Heart left ventricle (tissue), 16 donors: ENCODE measurements around the gene FKBP8. TPM values are rescaled to one million over a fixed set of nuclear protein-coding genes. Genes with fewer than 3 reads are reported as not detected.
"Not testable (repeated sequence)": the region's sequence is repeated elsewhere in the genome, so short reads cannot be mapped to it uniquely, and the experiment has no call there.

Source experiments
- ATAC-seq, 4 donors: fragments of 200-7000 bp; cut with Tn5 transposase; one replicate each; pipeline ENCODE4 v1.9.1; 2020 to 2022; ENCODE audit warnings: moderate library complexity in 4 of 4, mild to moderate bottlenecking in 3 of 4, moderate number of reproducible peaks in 1 of 4
- DNase-seq, 5 donors: peaks; one replicate each; pipeline ENCODE4 v3.0.0-alpha.2; 2020
- H3K27ac ChIP-seq, 12 donors: fragments of 200-600 bp; sonication (generic) in 4 of 12; one replicate each; pipeline versions ENCODE4 v1.5.0 to v1.8.0; 2016 to 2022; ENCODE audit warnings: mild to moderate bottlenecking in 2 of 12
- H3K27me3 ChIP-seq, 9 donors: fragments of 200-600 bp; sonication (generic) in 2 of 9; one replicate each; pipeline versions ENCODE4 v1.5.1 to v1.8.0; 2016 to 2022; ENCODE audit warnings: mild to moderate bottlenecking in 3 of 9
- H3K36me3 ChIP-seq, 9 donors: fragments of 200-600 bp; sonication (generic) in 2 of 9; one replicate each; pipeline versions ENCODE4 v1.5.0 to v1.8.0; 2018 to 2022; ENCODE audit warnings: mild to moderate bottlenecking in 2 of 9
- H3K4me1 ChIP-seq, 12 donors: fragments of 200-600 bp; sonication (generic) in 4 of 12; one replicate each; pipeline versions ENCODE4 v1.5.0 to v1.8.0; 2016 to 2022; ENCODE audit warnings: mild to moderate bottlenecking in 3 of 12
- H3K4me3 ChIP-seq, 12 donors: fragments of 200-600 bp; sonication (generic) in 4 of 12; one replicate each; pipeline versions ENCODE4 v1.5.0 to v1.8.0; 2017 to 2022; ENCODE audit warnings: mild to moderate bottlenecking in 9 of 12, moderate library complexity in 4 of 12
- H3K9me3 ChIP-seq, 12 donors: fragments of 200-600 bp; sonication (generic) in 4 of 12; one replicate each; pipeline versions ENCODE4 v1.5.0 to v1.8.0; 2016 to 2022; ENCODE audit warnings: mild to moderate bottlenecking in 1 of 12
- POLR2A ChIP-seq, 2 donors: fragments of 450-650 bp; IDR thresholded peaks; one replicate each; pipeline ENCODE4 v1.6.1; 2017; ENCODE audit warnings: antibody characterized with exemption in 2 of 2, mild to moderate bottlenecking in 2 of 2, moderate library complexity in 2 of 2
- WGBS, 4 donors: extraction: QIAGEN DNeasy Blood & Tissue Kit in 2 of 4; methylation state at CpG; one replicate each; pipeline versions ENCODE4 v1.1.5 to v1.1.7; 2013 to 2018; 5-methylcytosine and 5-hydroxymethylcytosine counted together
- intact Hi-C, 10 donors: fragments of 100-400 bp; cut with DNase I; formaldehyde crosslinking; loops; one replicate each; pipeline versions ENCODE4 v1.11.1 to v1.14.2; 2022
- polyA plus RNA-seq, 2 donors: library from polyadenylated mRNA; stranded (reverse); fragments of 200-250 nt; gene quantifications; one replicate each; pipeline ENCODE4 v1.2.3, GENCODE V29; 2013
- total RNA-seq, 9 donors: library from RNA; depleted of rRNA in 2 of 9; stranded (reverse); fragments of >200 nt in 2 of 9; fragmentation: NEBNext Ultra II Directional in 3 of 9; extraction: Animal tissue kit (Norgen Biotek cat#: 25700) in 3 of 9; gene quantifications; one replicate each; pipeline versions ENCODE4 v1.1.0 to v1.2.4, GENCODE V29; 2016 to 2023
- TF ChIP-seq, protein P1 (sequence below), 12 donors: fragments of 200-600 bp; sonication (generic) in 4 of 12; IDR thresholded peaks; one replicate each; pipeline versions ENCODE4 v1.5.0 to v1.8.0; 2018 to 2022; ENCODE audit warnings: antibody characterized with exemption in 12 of 12, mild to moderate bottlenecking in 5 of 12
- donor health status: ischemic (EF 13 %, LVEDD 7.1; RV severe dilation, severe dysfunction).
- donor health status: healthy with polysubstance abuse.
- donor health status: DM: no; HTN: yes; CAD: no.
- donor health status: DM: no; HTN: no; CAD: no.
- donor health status: ischemic (EF 25% LVEDD 6.9; RV normal size, moderate dysfunction).
- donor health status: ischemic (EF 25% LVEDD 5.7; RV mildly dilated, moderate dysfunction).
- donor health status: healthy.
- donor health status: DM: yes; HTN: yes; CAD: no.
- donor health status: ischemic (EF 35%, LVEDD 5.7; RV mildly dilated, moderate dysfunction).
- donor health status: nonischemic (EF 11% LVEDD 7.7; RV severe dilation, severe dysfunction).
- donor health status: DM: yes; HTN: yes; CAD: no.
- donor health status: PGD.
- donor health status: ischemic (EF 29% LVEDD 5.4; RV normal size, mild dysfunction).
- donor health status: nonischemic (EF 23%, LVEDD 6.1; RV moderate dilation, normal function).

FKBP8 gene
- total and polyA plus RNA-seq, 11 donors = 136 to 353 (median 157) TPM

DNA sequence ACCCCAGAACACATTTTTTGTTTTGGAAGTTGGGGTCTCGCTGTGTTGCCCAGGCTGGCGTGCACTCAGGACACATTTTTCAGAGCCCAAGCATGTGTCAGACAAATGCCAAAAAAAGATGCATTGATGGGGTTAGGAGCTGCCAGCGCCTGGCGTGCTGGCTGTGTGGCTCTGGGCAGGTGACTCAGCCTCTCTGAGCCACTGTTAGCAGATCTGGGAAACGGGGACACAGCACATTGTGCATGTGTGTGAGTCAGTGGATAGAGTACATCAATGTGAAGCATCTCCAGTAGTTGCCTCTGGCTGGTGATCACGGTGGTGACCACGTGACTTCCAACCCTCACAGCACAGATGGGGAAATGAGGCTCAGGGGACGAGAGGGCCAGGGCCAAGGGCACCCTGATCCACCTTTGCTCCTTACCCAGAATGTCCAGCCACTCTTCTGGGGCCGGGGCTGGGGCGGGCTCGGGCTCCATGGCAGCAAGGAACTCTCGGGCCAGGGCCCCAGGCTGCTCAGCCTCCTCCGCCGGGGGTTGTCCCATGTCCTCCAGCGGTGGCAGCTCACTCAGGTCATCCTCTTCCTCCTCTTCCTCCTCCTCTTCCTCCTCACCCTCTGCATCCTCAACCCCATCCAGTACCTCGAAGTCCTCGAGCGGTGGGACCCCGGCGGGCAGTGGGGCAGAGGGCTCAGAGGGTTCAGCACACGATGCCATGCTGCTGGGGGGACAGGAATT, 1.9 kb downstream of the FKBP8 start:
- Histone ChIP-seq H3K27me3 (no peaks in the 10 kb centered on the region), H3K36me3 (peaks cover 0 to 53% (median 47%) of the 10 kb centered on the region in 9 donors), H3K9me3 (no peaks in the 10 kb centered on the region), H3K4me3 (no peak overlapping the region), H3K4me1 (peaks cover 0 to 22% (median 15%) of the 10 kb centered on the region in 12 donors), H3K27ac (peak overlapping the region in 1 of 12 donors; percentile 94)
- 84 to 87% (median 85%) methylated on average over 21 of the region's 21 CpGs for WGBS, 4 donors
- TF ChIP-seq, protein P1, sequence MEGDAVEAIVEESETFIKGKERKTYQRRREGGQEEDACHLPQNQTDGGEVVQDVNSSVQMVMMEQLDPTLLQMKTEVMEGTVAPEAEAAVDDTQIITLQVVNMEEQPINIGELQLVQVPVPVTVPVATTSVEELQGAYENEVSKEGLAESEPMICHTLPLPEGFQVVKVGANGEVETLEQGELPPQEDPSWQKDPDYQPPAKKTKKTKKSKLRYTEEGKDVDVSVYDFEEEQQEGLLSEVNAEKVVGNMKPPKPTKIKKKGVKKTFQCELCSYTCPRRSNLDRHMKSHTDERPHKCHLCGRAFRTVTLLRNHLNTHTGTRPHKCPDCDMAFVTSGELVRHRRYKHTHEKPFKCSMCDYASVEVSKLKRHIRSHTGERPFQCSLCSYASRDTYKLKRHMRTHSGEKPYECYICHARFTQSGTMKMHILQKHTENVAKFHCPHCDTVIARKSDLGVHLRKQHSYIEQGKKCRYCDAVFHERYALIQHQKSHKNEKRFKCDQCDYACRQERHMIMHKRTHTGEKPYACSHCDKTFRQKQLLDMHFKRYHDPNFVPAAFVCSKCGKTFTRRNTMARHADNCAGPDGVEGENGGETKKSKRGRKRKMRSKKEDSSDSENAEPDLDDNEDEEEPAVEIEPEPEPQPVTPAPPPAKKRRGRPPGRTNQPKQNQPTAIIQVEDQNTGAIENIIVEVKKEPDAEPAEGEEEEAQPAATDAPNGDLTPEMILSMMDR (IDR thresholded peaks at IDR 0.05) = no peak
- intact Hi-C loops = no loop called here
- ATAC-seq = no peak
- DNase-seq = no peak

DNA sequence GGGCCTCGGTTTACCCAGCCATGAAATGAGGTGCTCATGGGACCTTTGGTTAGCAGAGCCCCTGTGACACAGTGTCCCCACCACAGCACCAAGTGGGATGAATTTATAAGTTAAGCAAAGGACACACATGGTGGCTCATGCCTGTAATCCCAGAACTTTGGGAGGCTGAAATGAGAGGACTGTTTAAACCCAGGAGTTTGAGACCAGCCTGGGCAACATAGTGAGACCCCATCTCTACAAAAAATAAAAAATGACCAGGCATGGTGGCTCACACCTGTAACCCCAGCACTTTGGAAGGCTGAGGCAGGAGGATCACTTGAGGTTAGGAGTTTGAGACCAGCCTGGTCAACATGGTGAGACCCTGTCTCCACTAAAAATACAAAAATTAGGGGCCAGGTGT, 3.2 kb downstream of the FKBP8 start:
- H3K27me3 ChIP-seq, H3K9me3 ChIP-seq, intact Hi-C loops, H3K27ac ChIP-seq, ATAC-seq, H3K4me3 ChIP-seq, DNase-seq: not testable (repeated sequence)
- 93 to 100% (median 97%) methylated on average over 1 of the region's 1 CpG for WGBS, 4 donors
- Histone ChIP-seq H3K4me1 (peaks cover 0 to 22% (median 15%) of the 10 kb centered on the region in 12 donors), H3K36me3 (peaks cover 0 to 65% (median 59%) of the 10 kb centered on the region in 9 donors)

DNA sequence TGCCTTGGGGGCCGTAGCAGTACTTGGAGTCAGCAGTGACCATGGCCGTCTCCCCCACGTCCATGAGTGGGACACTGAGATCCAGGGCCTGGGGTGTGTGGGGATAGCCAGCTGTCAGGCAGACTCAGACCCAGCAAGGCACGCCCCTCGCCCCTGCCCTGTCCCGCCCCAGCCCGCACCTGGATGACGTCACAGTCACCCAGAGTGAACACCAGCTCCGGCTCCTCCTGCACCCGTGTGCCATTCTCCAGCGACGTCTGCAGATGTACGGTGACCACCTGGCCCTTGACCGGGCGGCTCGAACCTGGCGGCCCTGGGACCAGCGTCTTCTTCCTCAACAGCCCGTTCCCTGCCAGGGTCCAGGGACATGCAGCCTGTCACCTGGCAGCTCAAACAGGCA, 4.0 kb downstream of the FKBP8 start:
- Histone ChIP-seq H3K4me3 (no peak overlapping the region), H3K36me3 (peaks cover 0 to 72% (median 65%) of the 10 kb centered on the region in 9 donors), H3K4me1 (peaks cover 0 to 22% (median 15%) of the 10 kb centered on the region in 12 donors), H3K27me3 (no peaks in the 10 kb centered on the region), H3K27ac (no peak overlapping the region), H3K9me3 (no peaks in the 10 kb centered on the region)
- DNase-seq = no peak
- 97% methylated on average over 10 to 19 of the region's 19 CpGs for WGBS, 4 donors
- TF ChIP-seq, protein P1 (IDR thresholded peaks at IDR 0.05) = no peak
- intact Hi-C loops = no loop called here
- no peak for ATAC-seq

DNA sequence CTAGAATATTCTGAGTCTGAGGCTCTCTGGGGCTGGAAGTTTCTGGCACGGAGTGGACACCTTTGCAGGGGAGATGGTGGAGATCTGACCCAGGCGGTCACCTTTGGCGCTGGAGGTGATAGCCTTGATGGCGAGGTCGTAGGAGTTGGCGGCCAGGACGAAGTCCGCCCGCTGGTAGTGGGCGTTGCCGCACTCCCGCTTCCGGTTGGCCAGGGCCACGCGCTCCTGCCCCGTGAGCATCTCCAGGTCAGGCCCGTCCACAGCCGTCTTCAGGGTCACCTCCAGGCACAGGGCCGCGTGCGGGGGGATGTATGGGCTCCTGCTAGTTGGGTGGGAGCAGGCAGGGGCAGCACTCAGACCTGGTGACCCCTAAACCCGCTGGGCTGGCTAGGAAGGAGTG, 5.3 kb downstream of the FKBP8 start:
- H3K36me3 ChIP-seq = peaks cover 0 to 84% (median 74%) of the 10 kb centered on the region in 9 donors
- H3K4me3 ChIP-seq = no peak overlapping the region
- WGBS, 4 donors = 91 to 92% (median 91%) methylated on average over 7 to 22 of the region's 22 CpGs
- ATAC-seq (no peak), DNase-seq (no peak)
- H3K4me1 ChIP-seq = peaks cover 0 to 18% (median 11%) of the 10 kb centered on the region in 12 donors
- no peak for TF ChIP-seq POLR2A (IDR thresholded peaks at IDR 0.05)
- intact Hi-C loops = no loop called here
- H3K27me3 ChIP-seq = no peaks in the 10 kb centered on the region
- no peaks in the 10 kb centered on the region for H3K9me3 ChIP-seq
- H3K27ac ChIP-seq = no peak overlapping the region

DNA sequence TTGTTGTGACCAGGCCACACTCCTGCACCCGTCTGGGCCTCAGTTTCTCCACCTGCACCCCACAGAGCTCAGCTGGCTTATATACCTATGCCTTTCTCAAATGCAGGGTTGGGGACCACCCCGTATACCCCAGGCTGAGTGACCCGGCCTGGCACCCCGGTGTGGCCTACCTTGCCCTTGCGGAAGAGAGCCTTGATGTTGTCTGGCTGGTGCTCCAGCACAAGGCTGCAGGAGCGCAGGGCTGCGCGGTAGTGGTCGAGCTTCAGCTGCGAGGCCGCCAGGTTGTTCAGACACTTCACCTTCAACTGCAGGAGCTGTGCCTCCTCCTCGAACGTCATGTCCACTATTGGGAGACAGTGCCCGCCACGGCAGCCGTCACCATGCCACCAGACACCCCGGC, 5.9 kb downstream of the FKBP8 start:
- TF ChIP-seq POLR2A (IDR thresholded peaks at IDR 0.05) = no peak
- TF ChIP-seq, protein P1 (IDR thresholded peaks at IDR 0.05) = no peak
- Histone ChIP-seq H3K36me3 (peaks cover under 1 to 90% (median 80%) of the 10 kb centered on the region in 9 donors), H3K9me3 (no peaks in the 10 kb centered on the region), H3K27ac (no peak overlapping the region), H3K4me3 (no peak overlapping the region), H3K27me3 (no peaks in the 10 kb centered on the region), H3K4me1 (peaks cover 0 to 15% (median 9%) of the 10 kb centered on the region in 12 donors)
- ATAC-seq (no peak), DNase-seq (no peak)
- 94 to 96% (median 94%) methylated on average over 11 to 17 of the region's 17 CpGs for WGBS, 4 donors
- intact Hi-C loops = no loop called here
